Gastroesophageal sphincter (tissue), 4 donors: Measurements from ENCODE around the gene ARL13B. TPM values are rescaled to one million over a fixed set of nuclear protein-coding genes. Genes with fewer than 3 reads are reported as not detected.

Source experiments
- ATAC-seq: fragments of 150-250 bp; one replicate; pipeline ENCODE4 v1.9.1; 2016; ENCODE audit warnings: mild to moderate bottlenecking, moderate library complexity
- H3K27ac ChIP-seq, 4 donors: fragments of 200-600 bp; sonication (generic) in 3 of 4; 1 replicate in 3 of 4; 2 replicates in 1 of 4; pipeline ENCODE4 v1.5.1; 2016 to 2019
- H3K27me3 ChIP-seq: fragments of 200-600 bp; sonication (generic); one replicate; pipeline ENCODE4 v1.5.1; 2019
- H3K36me3 ChIP-seq, 2 donors: fragments of 200-600 bp; sonication (generic); one replicate each; pipeline ENCODE4 v1.5.1; 2019; ENCODE audit warnings: control low read depth in 1 of 2
- H3K4me1 ChIP-seq, 3 donors: fragments of 200-600 bp; sonication (generic); 1 replicate in 2 of 3; 2 replicates in 1 of 3; pipeline ENCODE4 v1.5.1; 2016 to 2019; ENCODE audit warnings: control low read depth in 2 of 3
- H3K4me3 ChIP-seq, 2 donors: fragments of 200-600 bp; sonication (generic); one replicate each; pipeline ENCODE4 v1.5.1; 2019; ENCODE audit warnings: mild to moderate bottlenecking in 1 of 2, moderate library complexity in 1 of 2
- H3K9me3 ChIP-seq, 3 donors: fragments of 200-600 bp; sonication (generic); one replicate each; pipeline ENCODE4 v1.5.1; 2017 to 2019; ENCODE audit warnings: control low read depth in 2 of 3
- EP300 ChIP-seq: sonication (generic); formaldehyde crosslinking; IDR thresholded peaks from one replicate; pipeline ENCODE4 v1.6.1; 2017; ENCODE audit warnings: antibody characterized with exemption, mild to moderate bottlenecking
- POLR2A ChIP-seq, 2 donors: fragments of 450-650 bp; IDR thresholded peaks; one replicate each; pipeline ENCODE4 v1.6.1; 2017; ENCODE audit warnings: antibody characterized with exemption in 2 of 2, mild to moderate bottlenecking in 2 of 2, moderate library complexity in 1 of 2
- POLR2AphosphoS5 ChIP-seq: sonication (generic); formaldehyde crosslinking; IDR thresholded peaks from one replicate; pipeline ENCODE4 v1.6.1; 2017; ENCODE audit warnings: antibody characterized with exemption
- WGBS, 2 donors: methylation state at CpG; one replicate each; pipeline ENCODE4 v1.1.5; 2018; ENCODE audit warnings: low coverage in 1 of 2; 5-methylcytosine and 5-hydroxymethylcytosine counted together
- total RNA-seq, 4 donors: library from RNA; depleted of rRNA; stranded (reverse); fragments of >200 nt; gene quantifications; one replicate each; pipeline ENCODE4 v1.1.0, GENCODE V29; 2016
- TF ChIP-seq, protein P1 (sequence below), 4 experiments: fragments of 200-600 bp in 2 of 4; fragments of 450-650 bp in 2 of 4; sonication (generic) in 1 of 4; IDR thresholded peaks; one replicate each; pipeline ENCODE4 v1.5.1; 2017 to 2019; ENCODE audit warnings: antibody characterized with exemption in 4 of 4, mild to moderate bottlenecking in 2 of 4, moderate library complexity in 2 of 4

ARL13B gene
- total RNA-seq, 4 donors from 2014 or later, result 10.8 to 22.5 (median 15.3) TPM

DNA sequence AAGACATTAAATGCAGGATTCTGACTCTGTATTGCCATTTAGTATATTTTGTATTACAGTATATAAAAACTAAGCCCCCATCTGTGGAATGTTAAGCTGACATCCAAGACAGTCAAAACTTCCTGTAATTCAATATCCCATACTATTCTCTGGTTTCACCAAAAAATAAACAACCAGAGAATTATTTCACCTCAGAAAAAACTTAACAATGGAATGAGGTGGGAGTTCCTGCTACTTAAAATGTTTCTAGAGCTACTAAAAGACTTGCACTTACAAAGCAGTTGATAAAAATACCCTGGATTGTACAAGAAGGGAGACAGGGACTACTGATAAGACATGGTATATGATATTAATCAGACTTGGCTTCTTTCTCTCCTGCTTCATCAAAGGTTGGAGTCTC, 8.3 kb downstream of the ARL13B start:
- Histone ChIP-seq H3K9me3 (no peaks in the 10 kb centered on the region), H3K27ac (no peak overlapping the region)
- ATAC-seq, result no peak

DNA sequence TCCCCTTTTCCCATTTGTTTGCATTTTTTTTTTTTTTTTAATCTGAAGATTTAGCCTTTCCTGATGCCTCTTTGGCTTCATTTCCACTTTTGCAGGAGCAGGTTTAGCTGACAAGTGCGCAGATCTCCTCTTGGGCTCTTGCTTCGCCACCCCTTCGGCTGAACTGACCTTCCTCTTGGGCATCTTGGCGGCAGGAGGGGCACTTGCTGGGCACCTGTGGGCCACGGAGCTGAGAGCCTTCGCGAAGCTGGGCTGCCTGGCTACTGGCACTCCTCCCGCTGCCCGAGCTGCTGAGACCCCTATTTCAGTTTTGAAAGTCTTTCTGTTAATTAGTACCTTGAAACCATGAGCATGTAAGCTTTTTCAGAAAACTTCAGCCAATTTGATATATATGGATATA, 8.8 kb downstream of the ARL13B start:
- no peak overlapping the region for H3K27ac ChIP-seq
- H3K27me3 ChIP-seq, result no peaks in the 10 kb centered on the region
- 93 to 98% methylated on average over 3 to 6 of the region's 9 CpGs for WGBS, 2 donors
- H3K4me1 ChIP-seq, result no peaks in the 10 kb centered on the region
- no peaks in the 10 kb centered on the region for H3K9me3 ChIP-seq
- H3K4me3 ChIP-seq, result no peak overlapping the region
- TF ChIP-seq, protein P1, sequence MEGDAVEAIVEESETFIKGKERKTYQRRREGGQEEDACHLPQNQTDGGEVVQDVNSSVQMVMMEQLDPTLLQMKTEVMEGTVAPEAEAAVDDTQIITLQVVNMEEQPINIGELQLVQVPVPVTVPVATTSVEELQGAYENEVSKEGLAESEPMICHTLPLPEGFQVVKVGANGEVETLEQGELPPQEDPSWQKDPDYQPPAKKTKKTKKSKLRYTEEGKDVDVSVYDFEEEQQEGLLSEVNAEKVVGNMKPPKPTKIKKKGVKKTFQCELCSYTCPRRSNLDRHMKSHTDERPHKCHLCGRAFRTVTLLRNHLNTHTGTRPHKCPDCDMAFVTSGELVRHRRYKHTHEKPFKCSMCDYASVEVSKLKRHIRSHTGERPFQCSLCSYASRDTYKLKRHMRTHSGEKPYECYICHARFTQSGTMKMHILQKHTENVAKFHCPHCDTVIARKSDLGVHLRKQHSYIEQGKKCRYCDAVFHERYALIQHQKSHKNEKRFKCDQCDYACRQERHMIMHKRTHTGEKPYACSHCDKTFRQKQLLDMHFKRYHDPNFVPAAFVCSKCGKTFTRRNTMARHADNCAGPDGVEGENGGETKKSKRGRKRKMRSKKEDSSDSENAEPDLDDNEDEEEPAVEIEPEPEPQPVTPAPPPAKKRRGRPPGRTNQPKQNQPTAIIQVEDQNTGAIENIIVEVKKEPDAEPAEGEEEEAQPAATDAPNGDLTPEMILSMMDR (IDR thresholded peaks at IDR 0.05), result no peak
- TF ChIP-seq POLR2AphosphoS5 (no peak), EP300 (no peak), POLR2A (IDR thresholded peaks at IDR 0.05) (no peak)
- no peaks in the 10 kb centered on the region for H3K36me3 ChIP-seq
- no peak for ATAC-seq

More for the DNA sequence above, 8.3 kb downstream of the ARL13B start:
- TF ChIP-seq, protein P1 (IDR thresholded peaks at IDR 0.05), result no peak
- TF ChIP-seq POLR2A (IDR thresholded peaks at IDR 0.05) (no peak), POLR2AphosphoS5 (no peak), EP300 (no peak)
- Histone ChIP-seq H3K27me3 (no peaks in the 10 kb centered on the region), H3K4me3 (no peak overlapping the region), H3K36me3 (no peaks in the 10 kb centered on the region), H3K4me1 (no peaks in the 10 kb centered on the region)

DNA sequence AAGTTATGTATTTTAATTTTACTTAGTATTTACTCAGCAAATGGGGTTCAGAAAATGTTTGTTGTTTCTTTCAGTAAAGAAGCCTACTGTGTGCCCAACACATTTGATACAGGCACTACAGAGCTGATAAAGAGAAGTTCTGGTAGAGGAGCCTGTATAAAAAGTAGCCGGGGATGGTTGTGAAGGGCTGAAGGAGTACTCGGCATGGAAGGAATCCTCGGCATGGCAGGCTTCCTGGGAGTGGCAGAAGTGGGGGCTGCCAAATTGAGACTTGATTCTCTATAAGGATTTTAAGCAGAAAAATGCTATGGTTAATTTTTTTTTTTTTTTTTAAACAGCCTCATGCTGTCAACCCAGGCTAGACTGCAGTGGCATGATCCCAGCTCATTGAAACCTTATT, 9.3 kb downstream of the ARL13B start:
- Histone ChIP-seq H3K4me1 (no peaks in the 10 kb centered on the region), H3K9me3 (no peaks in the 10 kb centered on the region), H3K4me3 (no peak overlapping the region), H3K36me3 (no peaks in the 10 kb centered on the region), H3K27me3 (no peaks in the 10 kb centered on the region), H3K27ac (no peak overlapping the region)
- TF ChIP-seq, protein P1 (IDR thresholded peaks at IDR 0.05), result no peak
- no peak for TF ChIP-seq EP300
- no peak for TF ChIP-seq POLR2A (IDR thresholded peaks at IDR 0.05)
- no peak for TF ChIP-seq POLR2AphosphoS5
- ATAC-seq, result no peak
- WGBS, 2 donors, result 72 to 84% methylated on average over 3 of the region's 3 CpGs

DNA sequence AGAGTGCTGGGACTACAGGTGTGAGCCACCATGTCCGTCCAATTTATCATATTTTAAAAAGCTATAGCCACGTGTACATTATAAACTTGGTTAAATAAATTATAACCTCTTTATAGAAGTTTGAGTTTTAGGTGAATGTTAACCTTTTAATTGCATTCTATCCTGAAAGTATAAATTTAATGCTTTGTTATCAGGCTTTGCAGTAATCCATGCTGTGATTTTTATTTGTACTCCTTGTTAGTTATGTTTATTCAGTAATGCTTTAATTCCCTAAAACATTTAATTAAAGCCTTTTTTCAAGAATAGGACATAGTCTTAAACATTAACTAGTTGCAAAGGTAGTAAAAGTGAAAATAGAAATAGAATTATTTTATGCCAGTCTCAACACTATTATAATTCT, 11.7 kb downstream of the ARL13B start:
- Histone ChIP-seq H3K27me3 (no peaks in the 10 kb centered on the region), H3K4me1 (no peaks in the 10 kb centered on the region), H3K9me3 (no peaks in the 10 kb centered on the region), H3K4me3 (no peak overlapping the region), H3K36me3 (peaks cover 0 to 3% of the 10 kb centered on the region in 2 donors), H3K27ac (no peak overlapping the region)
- no peak for ATAC-seq
- 46 to 64% methylated on average over 2 of the region's 2 CpGs for WGBS, 2 donors
- no peak for TF ChIP-seq POLR2A (IDR thresholded peaks at IDR 0.05)
- TF ChIP-seq POLR2AphosphoS5, result no peak
- TF ChIP-seq, protein P1 (IDR thresholded peaks at IDR 0.05), result no peak
- no peak for TF ChIP-seq EP300

DNA sequence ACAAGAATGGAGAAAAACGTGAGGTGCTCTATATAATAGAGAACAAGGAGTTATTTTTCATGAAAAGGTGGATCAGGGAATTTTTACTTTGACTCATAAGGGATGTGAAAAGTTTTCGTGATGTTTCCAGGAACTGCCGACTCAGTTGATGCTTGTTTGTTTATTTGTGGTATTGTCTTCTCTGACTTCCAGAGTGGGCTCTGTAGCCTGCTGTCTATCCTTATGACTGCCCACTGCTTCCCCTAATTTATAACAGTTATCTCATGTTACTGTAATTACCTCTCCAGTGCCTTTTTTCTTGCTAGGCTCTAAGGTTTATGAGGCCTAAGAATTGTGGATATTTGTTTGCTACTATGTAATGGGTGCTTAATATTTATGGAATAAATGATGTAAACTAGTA, 12.3 kb downstream of the ARL13B start:
- Histone ChIP-seq H3K9me3 (no peaks in the 10 kb centered on the region), H3K36me3 (peaks cover 0 to 9% of the 10 kb centered on the region in 2 donors), H3K4me1 (no peaks in the 10 kb centered on the region), H3K27ac (no peak overlapping the region), H3K27me3 (no peaks in the 10 kb centered on the region), H3K4me3 (no peak overlapping the region)
- WGBS, 2 donors, result 84 to 88% methylated on average over 3 of the region's 3 CpGs
- ATAC-seq, result no peak
- no peak for TF ChIP-seq EP300
- TF ChIP-seq, protein P1 (IDR thresholded peaks at IDR 0.05), result no peak
- TF ChIP-seq POLR2AphosphoS5, result no peak
